ENCODE results near the gene RPL18A. TPM values are rescaled to one million over a fixed set of nuclear protein-coding genes. Genes with fewer than 3 reads are reported as not detected.

RPL18A gene
- total RNA-seq, 1 donor from 2014 or later, result 1,710 TPM

DNA sequence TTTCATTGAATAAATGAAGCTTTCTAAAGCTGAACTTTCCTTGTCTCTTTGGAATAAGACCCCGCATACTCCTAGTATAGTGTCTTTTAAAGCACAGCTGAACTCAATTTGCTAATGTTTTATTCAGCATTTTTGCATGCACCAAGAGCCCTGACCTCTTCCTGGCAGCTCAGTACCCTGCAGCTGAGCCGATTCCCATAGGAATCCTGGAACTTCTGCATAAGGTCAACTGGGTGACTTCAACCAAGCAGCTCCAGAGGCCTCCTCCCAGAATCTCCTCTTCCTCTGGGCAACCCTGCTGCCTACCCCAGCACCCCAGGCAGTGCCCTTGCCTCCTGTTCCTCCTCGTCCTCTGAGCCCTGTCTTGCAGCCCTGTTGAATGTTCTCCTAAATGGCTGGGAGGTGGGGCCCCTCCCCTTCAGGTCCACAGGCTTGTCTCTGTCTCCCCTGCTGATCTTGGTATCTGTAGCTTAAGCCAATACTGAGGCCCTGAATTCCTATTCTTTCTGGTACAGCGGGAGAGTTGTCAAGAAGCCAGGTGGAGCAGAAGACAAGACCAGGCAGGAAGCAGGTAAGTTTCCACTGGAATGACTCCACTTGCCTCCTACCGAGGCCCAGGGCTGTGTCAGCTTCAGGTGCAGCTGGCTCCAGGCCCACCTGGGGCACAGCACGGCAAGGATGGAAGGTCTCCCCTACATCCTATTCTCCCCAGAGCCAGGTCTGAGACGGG lies 49.5 kb downstream of the RPL18A start:
- TF ChIP-seq, protein P1, sequence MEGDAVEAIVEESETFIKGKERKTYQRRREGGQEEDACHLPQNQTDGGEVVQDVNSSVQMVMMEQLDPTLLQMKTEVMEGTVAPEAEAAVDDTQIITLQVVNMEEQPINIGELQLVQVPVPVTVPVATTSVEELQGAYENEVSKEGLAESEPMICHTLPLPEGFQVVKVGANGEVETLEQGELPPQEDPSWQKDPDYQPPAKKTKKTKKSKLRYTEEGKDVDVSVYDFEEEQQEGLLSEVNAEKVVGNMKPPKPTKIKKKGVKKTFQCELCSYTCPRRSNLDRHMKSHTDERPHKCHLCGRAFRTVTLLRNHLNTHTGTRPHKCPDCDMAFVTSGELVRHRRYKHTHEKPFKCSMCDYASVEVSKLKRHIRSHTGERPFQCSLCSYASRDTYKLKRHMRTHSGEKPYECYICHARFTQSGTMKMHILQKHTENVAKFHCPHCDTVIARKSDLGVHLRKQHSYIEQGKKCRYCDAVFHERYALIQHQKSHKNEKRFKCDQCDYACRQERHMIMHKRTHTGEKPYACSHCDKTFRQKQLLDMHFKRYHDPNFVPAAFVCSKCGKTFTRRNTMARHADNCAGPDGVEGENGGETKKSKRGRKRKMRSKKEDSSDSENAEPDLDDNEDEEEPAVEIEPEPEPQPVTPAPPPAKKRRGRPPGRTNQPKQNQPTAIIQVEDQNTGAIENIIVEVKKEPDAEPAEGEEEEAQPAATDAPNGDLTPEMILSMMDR (IDR thresholded peaks at IDR 0.05), result no peak
- peaks cover 13% of the 10 kb centered on the region for H3K4me1 Mint-ChIP-seq (ENCODE audit: unreplicated experiment)
- H3K4me3 Mint-ChIP-seq (ENCODE audit: unreplicated experiment), result no peak overlapping the region
- no peaks in the 10 kb centered on the region for H3K27me3 Mint-ChIP-seq (ENCODE audit: unreplicated experiment)
- H3K36me3 Mint-ChIP-seq (ENCODE audit: unreplicated experiment), result peaks cover 2% of the 10 kb centered on the region
- H3K9me3 Mint-ChIP-seq (ENCODE audit: unreplicated experiment), result peaks cover 7% of the 10 kb centered on the region
- no peak for DNase-seq (ENCODE audit: extremely low spot score, unreplicated experiment)
- H3K27ac Mint-ChIP-seq (ENCODE audit: unreplicated experiment), result peak overlapping the region; percentile 50

DNA sequence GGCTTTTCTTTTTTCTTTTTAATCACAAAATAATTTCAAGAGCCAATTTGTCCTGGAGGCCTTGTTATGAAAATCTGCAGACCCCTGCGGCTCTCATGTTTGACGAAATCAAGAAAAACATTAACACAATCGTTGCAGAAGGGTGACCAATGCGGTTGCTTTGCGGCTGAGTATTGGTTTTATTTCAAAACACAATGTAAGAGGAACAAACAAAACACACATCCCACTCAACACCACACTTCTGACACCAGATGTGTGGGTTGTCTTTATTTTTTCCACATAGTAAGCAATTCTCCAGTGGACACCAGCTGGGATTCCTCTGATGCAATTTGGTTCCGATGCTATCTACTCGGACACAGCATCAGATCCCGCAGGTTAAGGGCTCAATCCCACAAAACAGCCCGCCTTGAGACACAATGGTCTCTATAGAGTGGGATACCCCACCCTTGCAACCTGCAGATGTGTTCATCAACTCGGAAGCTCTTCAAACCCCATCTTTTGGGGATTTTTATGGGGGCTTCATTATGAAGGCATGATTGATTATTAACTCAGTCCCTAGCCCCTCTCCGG lies 51.2 kb downstream of the RPL18A start:
- TF ChIP-seq, protein P1 (IDR thresholded peaks at IDR 0.05), result no peak
- H3K9me3 Mint-ChIP-seq (ENCODE audit: unreplicated experiment), result peaks cover 7% of the 10 kb centered on the region
- H3K27me3 Mint-ChIP-seq (ENCODE audit: unreplicated experiment), result no peaks in the 10 kb centered on the region
- H3K36me3 Mint-ChIP-seq (ENCODE audit: unreplicated experiment), result peaks cover 2% of the 10 kb centered on the region
- H3K4me1 Mint-ChIP-seq (ENCODE audit: unreplicated experiment), result peaks cover 13% of the 10 kb centered on the region
- no peak for DNase-seq (ENCODE audit: extremely low spot score, unreplicated experiment)
- no peak overlapping the region for H3K27ac Mint-ChIP-seq (ENCODE audit: unreplicated experiment)
- no peak overlapping the region for H3K4me3 Mint-ChIP-seq (ENCODE audit: unreplicated experiment)

Other genes starting within 250 kb of the RPL18A start
- 1.3 and 1.6 TPM in 2 replicates for gene UNC13A, start 171.6 kb upstream of the RPL18A start, total RNA-seq
- gene MAP1S, start 140.4 kb upstream of the RPL18A start, total RNA-seq, result 56.5 and 63.1 TPM in 2 replicates
- gene FCHO1, start 108.4 kb upstream of the RPL18A start, total RNA-seq, result 0.56 and 1.0 TPM in 2 replicates
- gene B3GNT3, start 64.8 kb upstream of the RPL18A start, total RNA-seq, result not detected in 2 replicates
- gene INSL3, start 38.4 kb upstream of the RPL18A start, total RNA-seq, result not detected in 2 replicates
- gene JAK3, start 11.9 kb upstream of the RPL18A start, total RNA-seq, result 1.6 and 1.8 TPM in 2 replicates
- not detected in 2 replicates for gene SLC5A5, start 12.0 kb downstream of the RPL18A start, total RNA-seq
- 81.9 and 84.9 TPM in 2 replicates for gene CCDC124, start 73.1 kb downstream of the RPL18A start, total RNA-seq
- gene KCNN1, start 107.2 kb downstream of the RPL18A start, total RNA-seq, result not detected in 2 replicates
- gene ARRDC2, start 148.3 kb downstream of the RPL18A start, total RNA-seq, result 15.4 and 19.8 TPM in 2 replicates
- gene IL12RB1, start 227.0 kb downstream of the RPL18A start, total RNA-seq, result 0.50 and 0.51 TPM in 2 replicates
- 7.6 and 8.0 TPM in 2 replicates for gene MAST3, start 237.9 kb downstream of the RPL18A start, total RNA-seq